Measurements from ENCODE around the gene TLE6.
"Not testable (repeated sequence)": the region's sequence is repeated elsewhere in the genome, so short reads cannot be mapped to it uniquely, and the experiment has no call there.

Gene TLE6

GRCh38 chr19:3005345-3005744 lies 28.0 kb downstream of the TLE6 start:
- no peak for FAIRE-seq

- FAIRE-seq: no peak
Measured at GRCh38 chr19:3006075-3006767, 28.9 kb downstream of the TLE6 start.

DNA sequence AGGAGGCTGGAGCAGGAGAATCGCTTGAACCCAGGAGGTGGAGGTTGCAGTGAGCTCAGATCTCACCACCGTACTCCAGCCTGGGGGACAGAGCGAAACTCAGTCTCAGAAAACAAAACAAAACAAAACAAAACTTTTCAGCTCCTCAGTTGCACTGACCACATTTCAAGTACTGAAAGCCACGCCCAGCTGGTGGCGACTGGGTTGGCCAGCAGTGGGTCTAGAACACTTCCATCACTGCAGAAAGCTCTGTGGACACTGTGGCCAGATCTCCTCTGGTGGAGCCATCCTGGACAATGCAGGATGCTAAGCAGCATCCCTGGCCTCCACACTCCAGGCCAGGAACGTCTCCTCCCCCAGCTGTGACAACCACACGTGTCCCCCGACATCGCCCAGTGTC lies 30.6 kb downstream of the TLE6 start:
- no peak for FAIRE-seq

DNA sequence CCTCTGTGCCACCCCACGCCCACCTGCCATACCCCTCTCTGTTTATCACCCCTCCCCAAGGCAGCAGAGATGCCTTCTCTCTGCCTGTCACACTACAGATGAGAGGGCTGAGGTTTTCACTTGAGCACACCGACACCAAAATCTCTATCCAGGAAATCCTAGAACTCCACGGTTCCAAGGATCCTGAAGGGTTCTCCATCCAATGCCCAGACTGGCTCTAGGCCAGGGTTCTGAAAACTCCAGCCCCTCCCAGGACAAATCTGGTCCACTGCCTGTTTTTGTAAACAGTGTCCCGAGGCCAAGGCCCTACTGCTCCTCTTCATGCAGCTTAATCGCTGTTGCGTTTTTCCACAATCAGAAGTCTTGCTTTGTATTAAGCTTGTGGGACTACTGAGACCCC lies 31.6 kb downstream of the TLE6 start:
- no peak for FAIRE-seq

- no peak for FAIRE-seq
Measured at GRCh38 chr19:3010871-3011270, 33.5 kb downstream of the TLE6 start.

GRCh38 chr19:3012059-3012458 lies 34.7 kb downstream of the TLE6 start:
- FAIRE-seq: not testable (repeated sequence)

GRCh38 chr19:3012621-3013262 lies 35.4 kb downstream of the TLE6 start:
- no peak for FAIRE-seq

GRCh38 chr19:3013263-3013725 lies 35.9 kb downstream of the TLE6 start:
- no peak for FAIRE-seq

DNA sequence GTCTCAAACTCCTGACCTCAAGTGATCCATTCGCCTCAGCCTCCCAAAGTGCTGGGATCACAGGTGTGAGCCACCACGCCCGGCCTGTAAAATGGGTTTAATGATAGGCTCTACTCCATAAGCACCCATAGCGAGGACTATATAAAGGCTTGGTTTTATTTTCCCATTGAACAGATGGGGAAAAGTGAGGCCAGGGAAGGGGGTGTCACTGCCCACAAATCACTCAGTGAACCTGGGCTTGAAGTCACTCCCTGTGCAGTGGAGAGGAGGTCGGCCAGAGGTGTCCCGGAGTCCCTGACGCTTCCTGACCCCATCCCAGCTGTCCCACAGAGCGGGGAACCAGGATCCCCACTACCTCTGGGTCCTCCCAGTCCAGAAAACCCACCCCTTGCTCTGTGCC lies 36.8 kb downstream of the TLE6 start:
- FAIRE-seq: no peak

DNA sequence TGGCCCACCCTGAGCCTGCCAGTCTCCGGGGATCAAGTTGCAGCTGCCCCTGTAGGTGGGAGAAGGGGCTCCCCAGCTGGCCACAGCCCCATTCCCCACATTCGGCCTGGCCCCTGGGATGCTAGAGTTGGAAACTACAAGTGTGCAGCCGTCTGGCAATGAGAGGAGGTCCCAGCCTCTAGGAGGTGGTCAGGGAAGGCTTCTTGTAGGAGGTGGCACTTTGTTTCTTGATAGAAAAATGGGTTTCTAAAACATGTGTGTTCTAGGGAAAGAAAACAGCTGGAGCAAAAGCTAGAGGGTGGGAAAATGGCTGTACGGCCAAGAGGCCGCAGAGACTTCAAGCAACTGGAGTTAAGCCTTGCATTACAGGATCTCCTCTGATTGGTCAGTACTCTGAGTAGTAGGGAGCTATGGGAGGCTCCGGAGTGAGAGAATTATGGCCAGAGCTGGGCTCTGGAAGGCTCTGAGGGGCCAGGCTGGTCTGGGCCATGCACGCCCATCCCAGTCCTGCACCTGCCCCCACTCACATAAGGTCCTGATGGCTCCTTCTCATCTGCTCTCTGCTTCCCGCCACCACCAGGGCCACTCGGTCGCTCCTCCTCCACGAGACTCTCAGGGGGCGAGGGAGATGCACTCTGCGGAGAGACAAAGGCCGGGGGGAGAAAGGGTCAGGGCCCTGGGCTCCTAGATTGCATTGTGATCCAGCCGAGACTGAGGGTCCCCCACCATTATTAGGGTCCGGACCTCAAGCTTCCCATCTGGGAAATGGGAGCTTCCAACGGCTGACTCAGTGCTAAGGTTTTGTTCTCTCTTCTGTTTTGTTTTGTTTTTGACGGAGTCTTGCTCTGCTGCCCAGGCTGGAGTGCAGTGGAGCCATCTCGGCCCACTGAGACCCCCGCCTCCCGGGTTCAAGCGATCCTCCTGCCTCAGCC lies 38.0 kb downstream of the TLE6 start:
- no peak for FAIRE-seq

- FAIRE-seq: no peak
Measured at GRCh38 chr19:3017923-3018322, 40.6 kb downstream of the TLE6 start.

DNA sequence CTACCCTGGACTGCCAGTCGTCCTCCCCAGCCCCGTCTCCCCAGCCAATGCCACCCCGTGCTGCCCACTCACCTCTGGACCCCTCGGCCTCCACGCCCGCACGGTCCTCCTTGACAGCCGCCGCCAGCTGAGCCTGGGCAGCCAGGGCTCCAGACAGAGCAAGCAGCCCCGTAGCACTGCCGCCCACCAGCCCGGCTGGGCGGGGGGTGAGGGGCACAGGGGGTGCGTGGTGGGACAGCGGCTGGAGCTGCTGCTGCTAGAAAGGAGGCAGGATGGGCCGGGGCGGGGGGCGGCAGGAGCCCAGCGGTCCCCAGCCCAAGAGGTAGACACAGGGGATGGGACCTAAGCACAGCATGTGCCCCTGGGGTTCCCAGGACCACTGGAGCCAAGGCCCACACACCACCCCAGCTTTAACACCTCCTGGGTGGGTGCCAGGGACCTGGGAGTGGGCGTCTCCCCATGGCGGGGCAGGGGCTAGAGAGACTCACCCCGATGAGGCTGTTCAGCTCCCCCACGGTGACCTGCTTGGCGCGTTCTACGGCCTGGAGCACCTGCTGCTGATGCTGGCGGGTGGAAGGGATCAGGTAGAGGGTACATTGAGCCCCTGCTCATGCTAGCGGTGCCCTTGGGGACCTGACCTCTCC lies 42.0 kb downstream of the TLE6 start:
- FAIRE-seq: no peak

GRCh38 chr19:3020321-3020960 lies 43.1 kb downstream of the TLE6 start:
- no peak for FAIRE-seq

DNA sequence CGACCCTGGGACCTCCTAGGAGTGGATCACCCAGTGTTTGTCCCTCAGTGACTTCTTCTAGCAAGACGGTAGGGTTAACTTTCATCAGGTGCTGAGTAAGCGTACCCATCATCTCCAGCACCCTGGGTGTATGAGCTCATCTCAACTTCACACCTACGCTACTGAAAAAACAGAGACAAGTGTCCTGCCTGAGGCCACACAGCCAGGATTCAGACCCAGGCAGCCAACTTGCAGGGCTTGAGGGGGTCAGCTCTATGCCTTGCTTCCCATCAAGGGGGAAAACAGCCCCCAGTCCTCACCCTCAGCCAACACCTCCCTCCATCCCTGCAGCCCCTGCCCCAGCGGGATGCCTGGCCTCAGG lies 47.1 kb downstream of the TLE6 start:
- no peak for FAIRE-seq

- no peak for FAIRE-seq
Measured at GRCh38 chr19:3024870-3025548, 47.6 kb downstream of the TLE6 start.

- no peak for FAIRE-seq
Measured at GRCh38 chr19:3025549-3025886, 48.2 kb downstream of the TLE6 start.

GRCh38 chr19:3026768-3027167 lies 49.4 kb downstream of the TLE6 start:
- FAIRE-seq: no peak

DNA sequence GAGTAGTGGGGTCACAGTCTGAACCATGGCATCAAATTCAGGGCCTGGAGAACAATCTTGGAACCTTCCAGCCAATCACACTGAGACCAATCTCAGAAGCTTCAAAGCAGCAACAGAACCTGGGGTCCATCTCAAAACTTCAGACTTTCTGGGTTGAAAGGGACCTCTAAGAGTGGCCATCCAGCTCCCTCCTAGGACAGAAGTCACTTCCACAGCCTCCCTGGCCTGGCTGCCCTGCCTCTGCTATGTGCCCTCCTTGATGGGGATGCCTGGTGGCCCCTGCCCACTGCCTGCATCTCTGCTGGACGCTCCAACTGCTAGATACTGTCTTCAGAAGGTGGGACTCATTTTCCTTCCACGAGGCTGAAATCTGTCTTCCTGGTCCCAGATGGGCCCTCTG lies 49.9 kb downstream of the TLE6 start:
- FAIRE-seq: no peak

DNA sequence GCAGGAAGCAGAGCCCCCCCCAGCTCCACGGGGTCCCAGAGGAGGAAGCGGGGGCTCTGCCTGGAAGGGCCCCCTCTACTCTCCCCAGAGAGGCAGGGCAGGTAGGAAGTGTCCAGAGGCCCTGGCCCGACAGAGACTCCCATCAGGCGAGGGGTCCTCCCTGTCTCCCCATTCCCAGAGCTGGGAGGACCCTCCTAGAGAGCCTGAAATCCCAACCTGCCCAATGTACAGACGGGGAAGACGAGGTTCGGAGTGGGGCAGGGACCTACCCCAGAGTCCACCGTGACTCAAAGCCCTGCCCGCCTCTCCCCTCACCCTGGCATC lies 50.6 kb downstream of the TLE6 start:
- FAIRE-seq: no peak

- no peak for FAIRE-seq
Measured at GRCh38 chr19:3028305-3029064, 51.1 kb downstream of the TLE6 start.

DNA sequence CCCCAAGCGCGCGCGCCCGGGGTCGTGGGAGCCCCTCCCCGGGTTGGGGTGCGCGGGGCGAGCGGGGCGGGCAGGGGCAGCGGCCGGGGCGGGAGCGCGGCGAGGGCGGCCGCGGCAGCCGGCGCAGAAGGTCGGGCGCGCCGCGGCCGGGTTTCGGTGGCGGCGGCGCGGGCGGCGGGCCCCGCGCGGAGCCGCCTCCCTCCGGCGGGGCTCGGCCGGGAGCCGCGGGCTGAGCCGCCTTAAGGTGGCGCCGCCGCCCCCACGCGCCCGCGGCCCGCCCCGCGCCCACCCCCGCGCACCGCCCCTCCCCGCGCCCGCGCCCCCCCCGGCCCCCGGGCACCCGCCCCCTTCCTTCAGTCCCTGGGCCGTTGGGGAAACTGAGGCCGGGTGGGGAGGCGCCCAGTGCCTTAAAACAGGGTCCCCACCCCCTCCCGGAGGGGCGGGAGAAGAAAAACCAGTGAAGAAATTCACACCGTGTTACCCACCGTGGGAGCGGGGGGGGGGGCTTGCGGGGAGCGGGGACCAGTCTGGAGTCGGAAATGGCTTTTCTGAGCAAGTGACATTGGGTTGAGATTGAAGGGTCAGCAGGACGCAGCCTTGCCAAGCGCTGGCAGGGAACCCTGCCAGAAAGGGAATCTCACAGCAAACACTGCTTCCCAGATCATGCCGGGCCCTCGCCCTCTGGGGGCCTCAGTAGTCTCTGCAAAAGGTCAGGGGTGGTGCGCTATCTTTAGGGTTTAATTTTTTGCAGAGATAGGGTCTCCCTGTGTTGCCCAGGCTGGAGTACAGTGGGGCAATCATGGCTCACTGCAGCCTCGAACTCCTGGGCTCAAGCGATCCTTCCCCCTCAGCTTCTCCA lies 51.9 kb downstream of the TLE6 start, which contains the start of gene TLE2:
TSS of gene TLE2 (minus strand) at position 216 of the 859 bp plus-strand sequence. CDS start 376 bp downstream, outside the sequence.
- FAIRE-seq: no peak
